Measurements from ENCODE around the gene OR6J1.
A peak's percentile ranks its signal among the peaks of the same experiment; 100 is the strongest.
"Not testable (repeated sequence)": the region's sequence is repeated elsewhere in the genome, so short reads cannot be mapped to it uniquely, and the experiment has no call there.

Gene OR6J1

DNA sequence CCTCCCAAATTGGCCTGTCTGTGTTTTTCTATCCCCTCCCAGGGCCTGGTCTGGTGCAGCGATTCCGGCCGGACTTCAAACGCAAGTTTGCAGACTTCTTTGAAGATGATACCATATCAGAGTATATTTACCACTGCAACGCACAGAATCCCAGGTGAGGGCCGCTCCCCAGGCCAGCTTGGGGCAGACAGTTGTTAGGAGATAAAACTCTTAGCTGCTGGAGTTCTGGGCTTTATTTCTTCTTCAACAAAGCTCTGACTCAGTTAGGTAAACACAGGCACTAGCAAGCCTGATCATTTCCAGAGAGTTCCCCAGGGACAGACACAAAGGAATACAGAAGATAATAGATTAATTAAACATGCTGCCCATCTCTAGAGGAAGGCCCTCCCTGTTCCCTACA, 37.8 kb downstream of the OR6J1 start:
- DNase-seq (ENCODE audit: low spot score) = no peak

DNA sequence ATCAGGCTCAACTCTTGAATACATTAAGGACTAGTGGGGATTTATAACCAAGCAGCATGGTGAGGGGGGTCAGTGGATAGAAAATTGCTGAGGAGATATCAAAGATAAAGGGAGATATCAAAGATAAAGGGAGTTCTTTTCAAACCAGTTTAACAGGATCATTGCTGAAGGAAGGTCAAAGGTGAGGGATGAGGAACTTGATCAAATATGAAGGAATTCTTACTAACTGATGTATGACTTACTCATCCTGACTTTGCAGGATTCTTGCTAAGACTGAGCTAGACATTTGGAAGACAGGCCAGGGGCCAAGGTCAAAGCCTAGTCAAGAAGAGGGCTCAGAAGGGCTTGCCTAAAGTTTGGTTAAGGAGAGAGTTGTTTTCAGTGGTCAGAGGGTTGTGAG, 41.3 kb downstream of the OR6J1 start:
- DNase-seq (ENCODE audit: low spot score) = no peak

GRCh38 chr14:22601996-22602395, 42.2 kb downstream of the OR6J1 start:
- no peak for DNase-seq (ENCODE audit: low spot score)

GRCh38 chr14:22601456-22601855, 42.7 kb downstream of the OR6J1 start:
- no peak for DNase-seq (ENCODE audit: low spot score)

DNA sequence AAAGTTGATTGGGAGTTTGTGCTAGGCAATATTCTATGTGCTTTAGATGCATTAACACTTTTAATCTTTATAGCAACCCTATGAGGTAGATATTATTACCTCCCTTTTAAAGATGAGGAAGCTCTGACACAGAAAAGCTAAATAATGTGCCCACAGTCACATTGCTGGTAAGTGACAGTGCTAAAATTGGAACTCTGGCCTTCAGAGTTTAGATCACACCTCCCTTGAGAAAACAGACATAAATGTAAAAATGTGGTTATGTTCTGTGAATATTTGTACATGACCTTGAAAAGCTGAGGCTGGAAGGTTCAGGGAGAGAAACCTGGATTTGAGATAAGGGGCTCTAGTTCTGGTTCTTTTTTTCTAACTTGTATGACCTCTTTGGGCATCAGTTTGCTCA, 44.1 kb downstream of the OR6J1 start:
- DNase-seq (ENCODE audit: low spot score) = no peak

DNA sequence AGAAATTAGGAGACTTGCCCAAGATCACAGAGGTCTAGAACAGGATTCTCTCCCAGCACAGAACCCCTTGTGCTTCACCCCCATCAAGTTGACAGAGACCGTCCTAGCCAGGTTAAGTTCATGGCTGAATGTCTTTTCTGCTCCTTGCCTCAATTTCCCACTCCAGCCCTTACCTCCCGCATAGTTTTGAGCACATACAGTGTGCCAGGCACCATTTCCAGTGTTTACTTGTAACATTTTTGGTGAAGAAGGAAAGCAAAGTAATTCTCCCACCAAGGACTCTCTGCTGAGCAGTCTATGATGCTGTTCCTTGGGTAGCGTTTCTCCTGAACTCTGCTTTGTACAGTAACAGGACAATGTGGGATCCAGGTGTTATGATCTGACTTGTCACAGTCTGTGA, 44.8 kb downstream of the OR6J1 start:
- no peak for DNase-seq (ENCODE audit: low spot score)

DNA sequence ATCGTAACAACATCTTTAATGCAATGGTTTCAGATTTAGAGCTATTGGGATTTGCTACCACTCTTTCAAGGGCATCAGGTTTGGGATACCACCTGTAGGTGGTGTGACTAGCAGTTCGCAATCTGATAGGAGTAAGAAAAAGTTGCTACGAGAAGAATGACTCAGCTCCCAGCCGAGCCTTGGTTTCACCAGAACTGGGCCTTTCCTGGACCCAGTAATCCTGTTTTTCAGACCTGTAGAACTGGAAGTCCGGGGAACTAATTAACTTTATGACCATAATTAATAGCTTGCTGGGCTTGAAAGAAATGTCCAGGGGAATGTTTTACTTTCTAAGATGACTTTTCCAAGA, 45.3 kb downstream of the OR6J1 start:
- peak; percentile 16 for DNase-seq (ENCODE audit: low spot score)

DNA sequence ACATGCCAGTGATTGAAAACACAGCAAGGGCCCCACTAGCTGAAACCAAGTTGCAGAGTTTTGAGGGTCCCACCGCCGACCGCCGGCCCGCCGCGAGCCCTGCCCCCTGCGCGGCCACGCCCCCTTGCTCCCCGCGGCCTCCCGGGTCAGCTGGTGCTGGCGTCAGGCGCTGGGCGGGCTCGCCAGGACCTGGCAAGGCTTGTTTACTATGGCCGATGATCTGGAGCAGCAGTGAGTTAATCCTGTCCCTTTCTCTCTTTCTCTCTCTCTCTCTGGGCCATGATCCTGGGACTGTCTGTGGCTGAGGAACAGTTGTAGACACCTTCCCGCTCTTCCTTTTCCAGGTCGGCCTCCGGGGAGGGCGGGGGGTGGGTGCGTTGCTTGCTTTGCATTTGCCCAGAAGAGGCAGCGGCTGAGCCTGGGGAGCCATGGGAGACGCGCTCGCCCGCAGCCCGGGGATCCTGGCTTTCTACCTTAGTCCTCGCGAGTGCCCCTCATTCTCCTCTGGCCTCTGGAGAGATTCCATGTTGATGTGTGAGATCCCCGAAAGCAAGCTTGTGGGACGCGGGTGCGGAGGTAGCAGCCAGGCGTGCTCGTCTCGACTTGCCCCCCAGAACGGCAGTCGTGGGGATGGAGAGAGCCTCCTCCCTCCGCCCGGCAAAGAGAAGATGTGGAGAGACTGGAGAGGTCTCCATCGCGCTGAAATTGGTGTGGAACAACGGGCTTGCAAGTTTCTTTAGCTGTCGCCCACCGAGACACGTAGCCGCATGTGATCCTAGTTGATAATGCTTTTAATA, 45.9 kb downstream of the OR6J1 start, which contains the start of gene ABHD4:
Gene ABHD4 (plus strand): TSS at position 202 of the 797 bp plus-strand sequence. CDS start 7 bp downstream, at position 209.
- peak; percentile 84 for DNase-seq (ENCODE audit: low spot score)

DNA sequence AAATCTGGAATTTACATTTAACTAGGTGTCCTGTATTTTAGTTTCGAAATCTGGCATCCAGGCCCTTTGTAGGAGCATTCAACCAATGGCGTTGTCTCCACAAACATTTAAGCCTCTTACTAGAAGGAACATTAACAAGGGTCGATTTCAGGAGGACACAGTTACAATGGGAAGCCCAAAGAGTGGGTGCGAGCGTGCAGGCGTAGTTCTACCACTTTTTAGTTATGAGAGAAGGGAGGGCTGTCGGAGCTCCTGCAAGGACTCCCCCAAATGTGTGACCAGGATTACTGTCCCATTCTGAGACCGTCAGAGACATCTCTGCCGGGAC, 46.4 kb downstream of the OR6J1 start:
- no peak for DNase-seq (ENCODE audit: low spot score)

- DNase-seq (ENCODE audit: low spot score) = no peak
Measured at GRCh38 chr14:22597265-22597664, 46.9 kb downstream of the OR6J1 start.

DNA sequence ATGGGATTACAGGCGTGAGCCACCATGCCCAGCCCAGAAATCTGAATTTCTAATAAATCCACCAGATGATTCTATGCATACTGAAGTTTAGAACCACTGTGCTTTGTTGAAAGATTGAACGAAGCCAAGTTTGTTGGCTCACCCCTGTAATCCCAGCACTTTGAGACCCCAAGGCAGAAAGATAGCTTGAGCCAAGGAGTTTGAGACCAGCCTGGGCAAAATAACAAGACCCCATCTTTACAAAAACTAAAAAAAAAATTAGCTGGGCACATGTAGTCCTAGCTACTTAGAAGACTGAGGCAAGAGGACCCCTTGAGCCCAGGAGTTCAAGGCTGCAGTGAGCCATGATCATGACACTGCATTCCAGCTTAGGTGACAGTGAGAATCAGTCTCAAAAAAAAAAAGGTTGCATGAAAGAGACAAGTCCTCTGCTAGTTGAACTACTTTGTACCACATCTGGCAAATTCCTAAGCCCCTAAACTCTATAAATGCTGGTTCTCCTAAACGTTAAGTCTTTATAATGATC, 47.7 kb downstream of the OR6J1 start:
- DNase-seq (ENCODE audit: low spot score) = no peak

DNA sequence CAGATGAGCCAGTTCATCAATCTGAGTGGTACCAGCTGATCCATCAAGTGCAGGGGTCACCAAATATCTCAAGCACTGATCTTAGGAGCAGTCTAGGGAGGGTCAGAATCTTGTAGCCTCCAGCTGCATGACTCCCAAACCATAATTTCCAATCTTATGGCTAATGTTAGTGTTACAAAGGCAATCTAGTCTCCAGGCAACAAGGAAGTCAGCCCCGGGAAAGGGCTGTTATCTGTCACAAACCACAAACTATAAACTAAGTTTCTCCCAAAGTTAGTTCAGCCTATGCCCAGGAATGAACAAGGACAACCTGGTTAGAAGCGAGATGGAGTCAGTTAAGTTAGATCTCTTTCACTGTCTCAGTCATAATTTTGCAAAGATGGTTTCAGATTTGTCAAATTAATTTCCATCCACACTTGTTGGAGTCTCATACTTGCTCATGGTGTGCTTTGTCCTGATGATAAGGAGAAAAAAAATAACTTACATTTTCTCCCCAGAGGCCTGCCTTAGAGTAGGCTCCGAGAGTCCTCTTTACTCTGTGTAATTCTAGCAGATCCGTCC, 49.9 kb downstream of the OR6J1 start:
- no peak for DNase-seq (ENCODE audit: low spot score)

DNA sequence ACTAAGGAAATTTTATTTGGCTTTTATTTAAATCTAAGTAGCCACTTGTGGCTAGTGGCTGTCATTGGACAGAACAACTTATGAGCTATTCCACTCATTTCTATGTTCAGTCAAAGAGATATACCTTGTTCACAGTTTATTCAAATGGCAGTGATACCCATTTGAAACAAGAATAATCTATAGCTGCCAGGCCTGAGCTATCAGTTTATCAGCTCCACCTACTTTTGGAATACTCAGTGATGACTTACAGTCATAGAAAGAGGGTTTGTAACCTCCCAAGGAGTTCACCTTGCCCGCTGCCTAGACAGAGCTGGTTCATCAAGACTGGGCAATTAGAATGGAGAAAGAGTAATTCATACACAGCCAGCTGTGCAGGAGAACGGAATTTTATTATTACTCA, 50.6 kb downstream of the OR6J1 start:
- DNase-seq (ENCODE audit: low spot score) = no peak

DNA sequence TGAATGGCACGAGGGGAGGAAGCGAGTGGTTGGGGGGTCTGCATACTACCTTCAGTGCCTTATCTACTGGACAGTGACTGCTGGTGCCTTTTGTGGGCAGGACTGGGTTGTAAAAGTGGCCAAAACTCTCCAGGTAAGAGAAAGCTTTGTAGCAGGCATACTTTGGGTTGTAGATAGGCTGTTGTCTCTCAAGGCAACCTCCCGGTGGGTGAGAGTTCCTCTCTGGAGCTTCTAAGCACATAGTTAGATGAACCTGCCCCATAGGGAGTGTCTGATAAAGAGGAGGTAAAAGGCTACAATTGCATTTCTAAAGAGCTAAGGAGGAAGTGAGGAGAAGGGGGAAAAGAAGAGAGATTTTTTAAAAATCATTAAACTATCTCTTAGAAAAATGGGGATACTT, 51.0 kb downstream of the OR6J1 start:
- DNase-seq (ENCODE audit: low spot score) = no peak

GRCh38 chr14:22589096-22589839, 54.9 kb downstream of the OR6J1 start, which contains the start of gene DAD1:
TSS of gene DAD1 (minus strand) at chr14:22589224. CDS start at chr14:22589157, 67 bp downstream.
- peak; percentile 98 for DNase-seq (ENCODE audit: low spot score)

DNA sequence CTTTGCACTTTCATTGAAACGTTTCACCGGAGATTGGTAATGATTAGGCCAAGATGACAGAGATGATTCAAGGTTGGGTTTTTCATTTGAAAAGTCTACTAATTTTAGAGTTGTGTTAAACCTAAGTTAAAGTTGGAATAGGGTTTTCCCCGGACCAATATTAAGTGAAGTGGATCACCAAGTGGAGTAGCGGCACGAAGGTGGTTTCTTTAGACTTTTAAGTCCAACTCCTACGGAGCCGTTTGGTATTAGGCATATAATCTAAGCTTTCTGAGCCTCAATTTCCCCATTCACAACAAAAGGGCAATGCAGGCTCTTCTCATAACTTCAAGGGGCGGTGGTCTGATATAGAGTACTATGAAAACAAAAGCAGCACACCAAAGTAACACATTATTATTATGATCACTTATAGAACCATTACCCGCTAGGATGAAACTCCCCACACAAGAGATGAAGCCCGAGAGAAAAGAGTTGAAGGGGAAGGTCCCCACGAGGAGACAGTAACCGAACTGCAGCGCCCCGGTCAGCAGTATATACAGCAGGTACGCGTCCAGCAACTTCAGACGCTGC, 55.5 kb downstream of the OR6J1 start:
- DNase-seq (ENCODE audit: low spot score) = no peak

- not testable (repeated sequence) for DNase-seq (ENCODE audit: low spot score)
Measured at GRCh38 chr14:22587677-22588422, 56.3 kb downstream of the OR6J1 start.

DNA sequence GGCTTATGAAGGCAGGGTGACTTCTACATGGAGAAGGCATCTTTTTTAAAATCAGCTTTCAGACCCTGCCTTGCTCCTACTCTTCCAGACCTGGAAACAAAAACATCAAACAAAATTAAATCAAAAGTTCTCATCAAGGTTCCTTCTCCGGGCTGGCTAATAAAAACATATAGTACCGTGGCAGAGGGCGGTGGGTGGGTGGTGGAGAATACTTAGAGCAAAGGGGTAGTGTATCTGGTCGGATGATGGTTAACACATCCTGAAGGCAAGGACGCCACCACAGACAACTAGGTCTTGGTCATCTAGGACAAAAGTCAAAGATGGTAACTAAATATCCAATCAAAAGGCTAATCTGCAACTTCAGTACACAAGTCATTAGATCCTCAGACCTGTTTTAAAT, 56.9 kb downstream of the OR6J1 start:
- no peak for DNase-seq (ENCODE audit: low spot score)

GRCh38 chr14:22583994-22584393, 60.2 kb downstream of the OR6J1 start:
- DNase-seq (ENCODE audit: low spot score) = no peak
